Effector memory CD4-positive, alpha-beta T cell (primary cell): ENCODE results near the gene DIP2C.

Experiments
- DNase-seq, 3 donors: peaks; one replicate each; pipeline ENCODE4 v3.0.0-alpha.2; 2020
- H3K27ac ChIP-seq: 2 replicates; pipeline ENCODE4 v1.7.0; 2013; ENCODE audit warnings: mild to moderate bottlenecking, low read length, moderate library complexity; ENCODE audit not compliant: insufficient read depth, poor library complexity, severe bottlenecking
- H3K27me3 ChIP-seq: replicated peaks from 2 replicates; pipeline ENCODE4 v1.7.0; 2013; ENCODE audit warnings: mild to moderate bottlenecking, low read length; ENCODE audit not compliant: insufficient read depth, control insufficient read depth, poor library complexity, severe bottlenecking
- H3K36me3 ChIP-seq: 2 replicates; pipeline ENCODE4 v1.7.0; 2013; ENCODE audit warnings: mild to moderate bottlenecking, low read length, moderate library complexity; ENCODE audit not compliant: control insufficient read depth, insufficient read depth
- H3K4me1 ChIP-seq: 2 replicates; pipeline ENCODE4 v1.7.0; 2013; ENCODE audit warnings: low read length, mild to moderate bottlenecking; ENCODE audit not compliant: control insufficient read depth, insufficient read depth, poor library complexity, severe bottlenecking
- H3K4me3 ChIP-seq: 2 replicates; pipeline ENCODE4 v1.7.0; 2013; ENCODE audit warnings: low read length, low read depth, mild to moderate bottlenecking; ENCODE audit not compliant: insufficient read depth, poor library complexity, severe bottlenecking
- H3K9me3 ChIP-seq: 2 replicates; pipeline ENCODE4 v1.7.0; 2013; ENCODE audit warnings: mild to moderate bottlenecking, low read length, moderate library complexity; ENCODE audit not compliant: control insufficient read depth

Gene DIP2C

GRCh38 chr10:285216-285615 is 404.3 kb downstream of the DIP2C start:
- H3K27ac ChIP-seq, result no peak overlapping the region
- no peak for DNase-seq
- H3K36me3 ChIP-seq, result no peaks in the 10 kb centered on the region

GRCh38 chr10:283916-284356 is 405.5 kb downstream of the DIP2C start:
- no peak for DNase-seq
- Histone ChIP-seq H3K27ac (no peak overlapping the region), H3K9me3 (no peaks in the 10 kb centered on the region), H3K27me3 (no peaks in the 10 kb centered on the region), H3K4me1 (no peaks in the 10 kb centered on the region), H3K36me3 (no peaks in the 10 kb centered on the region), H3K4me3 (no peak overlapping the region)

More at GRCh38 chr10:285216-285615, 404.3 kb downstream of the DIP2C start:
- H3K4me3 ChIP-seq, result no peak overlapping the region
- H3K9me3 ChIP-seq, result no peaks in the 10 kb centered on the region
- no peaks in the 10 kb centered on the region for H3K4me1 ChIP-seq
- no peaks in the 10 kb centered on the region for H3K27me3 ChIP-seq

- no peak overlapping the region for H3K4me3 ChIP-seq
- no peak overlapping the region for H3K27ac ChIP-seq
- no peaks in the 10 kb centered on the region for H3K4me1 ChIP-seq
- no peaks in the 10 kb centered on the region for H3K9me3 ChIP-seq
- H3K27me3 ChIP-seq, result no peaks in the 10 kb centered on the region
- no peaks in the 10 kb centered on the region for H3K36me3 ChIP-seq
- DNase-seq, result no peak
Measured at GRCh38 chr10:283140-283479, 406.4 kb downstream of the DIP2C start.

GRCh38 chr10:282294-283139 is 407.0 kb downstream of the DIP2C start:
- no peaks in the 10 kb centered on the region for H3K4me1 ChIP-seq
- H3K27ac ChIP-seq, result no peak overlapping the region
- no peaks in the 10 kb centered on the region for H3K27me3 ChIP-seq
- no peaks in the 10 kb centered on the region for H3K9me3 ChIP-seq
- DNase-seq, result no peak
- no peaks in the 10 kb centered on the region for H3K36me3 ChIP-seq
- no peak overlapping the region for H3K4me3 ChIP-seq

GRCh38 chr10:279655-280054 is 409.8 kb downstream of the DIP2C start:
- H3K27me3 ChIP-seq, result no peaks in the 10 kb centered on the region
- H3K27ac ChIP-seq, result no peak overlapping the region

GRCh38 chr10:279232-279631 is 410.2 kb downstream of the DIP2C start:
- H3K36me3 ChIP-seq, result no peaks in the 10 kb centered on the region
- no peak for DNase-seq

More at GRCh38 chr10:279655-280054, 409.8 kb downstream of the DIP2C start:
- no peak for DNase-seq
- no peaks in the 10 kb centered on the region for H3K36me3 ChIP-seq
- H3K9me3 ChIP-seq, result no peaks in the 10 kb centered on the region
- no peaks in the 10 kb centered on the region for H3K4me1 ChIP-seq
- H3K4me3 ChIP-seq, result no peak overlapping the region

GRCh38 chr10:278707-279106 is 410.8 kb downstream of the DIP2C start:
- no peak for DNase-seq
- Histone ChIP-seq H3K4me3 (no peak overlapping the region), H3K36me3 (no peaks in the 10 kb centered on the region)

More at GRCh38 chr10:279232-279631, 410.2 kb downstream of the DIP2C start:
- Histone ChIP-seq H3K4me3 (no peak overlapping the region), H3K9me3 (no peaks in the 10 kb centered on the region), H3K27me3 (no peaks in the 10 kb centered on the region), H3K4me1 (no peaks in the 10 kb centered on the region), H3K27ac (no peak overlapping the region)

GRCh38 chr10:277963-278362 is 411.5 kb downstream of the DIP2C start:
- Histone ChIP-seq H3K9me3 (no peaks in the 10 kb centered on the region), H3K36me3 (no peaks in the 10 kb centered on the region), H3K27ac (no peak overlapping the region), H3K4me1 (no peaks in the 10 kb centered on the region), H3K4me3 (no peak overlapping the region), H3K27me3 (no peaks in the 10 kb centered on the region)
- no peak for DNase-seq

More at GRCh38 chr10:278707-279106, 410.8 kb downstream of the DIP2C start:
- no peak overlapping the region for H3K27ac ChIP-seq
- no peaks in the 10 kb centered on the region for H3K27me3 ChIP-seq
- no peaks in the 10 kb centered on the region for H3K9me3 ChIP-seq
- no peaks in the 10 kb centered on the region for H3K4me1 ChIP-seq

GRCh38 chr10:275680-276079 is 413.8 kb downstream of the DIP2C start:
- DNase-seq, result no peak

GRCh38 chr10:274866-275265 is 414.6 kb downstream of the DIP2C start:
- no peaks in the 10 kb centered on the region for H3K36me3 ChIP-seq
- H3K27me3 ChIP-seq, result no peaks in the 10 kb centered on the region
- no peak overlapping the region for H3K4me3 ChIP-seq
- no peak for DNase-seq
- H3K27ac ChIP-seq, result no peak overlapping the region
- no peaks in the 10 kb centered on the region for H3K4me1 ChIP-seq
- no peaks in the 10 kb centered on the region for H3K9me3 ChIP-seq

More at GRCh38 chr10:275680-276079, 413.8 kb downstream of the DIP2C start:
- H3K27me3 ChIP-seq, result no peaks in the 10 kb centered on the region
- no peak overlapping the region for H3K4me3 ChIP-seq
- H3K36me3 ChIP-seq, result no peaks in the 10 kb centered on the region
- H3K9me3 ChIP-seq, result no peaks in the 10 kb centered on the region
- no peaks in the 10 kb centered on the region for H3K4me1 ChIP-seq
- no peak overlapping the region for H3K27ac ChIP-seq
